Femur (tissue), 1 donor: Measurements from ENCODE around the gene ARHGAP29.

ENCODE experiments used
- DNase-seq: peaks from one replicate; pipeline ENCODE4 v3.0.0-alpha.2; 2017

Gene ARHGAP29

GRCh38 chr1:94237291-94238226, at the start of gene ARHGAP29:
TSS of gene ARHGAP29 (minus strand) at chr1:94237584. CDS start at chr1:94231611, 5,973 bp downstream.
- DNase-seq = peak; percentile 85

GRCh38 chr1:94286864-94287437, 49.6 kb upstream of the ARHGAP29 start:
- DNase-seq = no peak

GRCh38 chr1:94285031-94285654, 47.8 kb upstream of the ARHGAP29 start:
- DNase-seq = no peak

- no peak for DNase-seq
Measured at GRCh38 chr1:94284476-94284875, 47.1 kb upstream of the ARHGAP29 start.

GRCh38 chr1:94283462-94283861, 46.1 kb upstream of the ARHGAP29 start:
- no peak for DNase-seq

- no peak for DNase-seq
Measured at GRCh38 chr1:94282143-94282711, 44.8 kb upstream of the ARHGAP29 start.

GRCh38 chr1:94281361-94282142, 44.2 kb upstream of the ARHGAP29 start:
- no peak for DNase-seq

GRCh38 chr1:94280541-94280940, 43.2 kb upstream of the ARHGAP29 start:
- no peak for DNase-seq

- no peak for DNase-seq
Measured at GRCh38 chr1:94279462-94279861, 42.1 kb upstream of the ARHGAP29 start.

GRCh38 chr1:94279038-94279437, 41.7 kb upstream of the ARHGAP29 start:
- DNase-seq = no peak

- DNase-seq = no peak
Measured at GRCh38 chr1:94276988-94277434, 39.6 kb upstream of the ARHGAP29 start.

- no peak for DNase-seq
Measured at GRCh38 chr1:94275083-94275482, 37.7 kb upstream of the ARHGAP29 start.

GRCh38 chr1:94274561-94274960, 37.2 kb upstream of the ARHGAP29 start:
- no peak for DNase-seq

GRCh38 chr1:94273111-94273510, 35.7 kb upstream of the ARHGAP29 start:
- DNase-seq = no peak

GRCh38 chr1:94272388-94272787, 35.0 kb upstream of the ARHGAP29 start:
- DNase-seq = no peak

- no peak for DNase-seq
Measured at GRCh38 chr1:94271373-94271772, 34.0 kb upstream of the ARHGAP29 start.

- DNase-seq = no peak
Measured at GRCh38 chr1:94270801-94271203, 33.4 kb upstream of the ARHGAP29 start.

GRCh38 chr1:94269921-94270320, 32.5 kb upstream of the ARHGAP29 start:
- no peak for DNase-seq

- no peak for DNase-seq
Measured at GRCh38 chr1:94265906-94266305, 28.5 kb upstream of the ARHGAP29 start.

- DNase-seq = peak; percentile 53
Measured at GRCh38 chr1:94265011-94265422, 27.6 kb upstream of the ARHGAP29 start.

- DNase-seq = no peak
Measured at GRCh38 chr1:94260635-94261387, 23.4 kb upstream of the ARHGAP29 start.
